Endothelial cell of umbilical vein (primary cell): ENCODE results near the gene BIRC6. TPM values are rescaled to one million over a fixed set of nuclear protein-coding genes. Genes with fewer than 3 reads are reported as not detected.

Experiments
- BruUV-seq: library from RNA; stranded (reverse); fragments of 400-500 nt; replicated peaks from 2 replicates; lab custom pipeline; 2021; lab: Mats Ljungman, UMichigan
- CTCF ChIA-PET: fragments of 300-600, 350-600 bp; sonication (Branson Sonifier 250); formaldehyde crosslinking; loops from one replicate; lab custom pipeline; 2021; ENCODE audit warnings: antibody characterized with exemption, inconsistent platforms; lab: Charles Lee
- POLR2A ChIA-PET: fragments of 300-600, 350-600 bp; sonication (Branson Sonifier 250); formaldehyde crosslinking; loops from one replicate; lab custom pipeline; 2021; ENCODE audit warnings: antibody characterized with exemption, inconsistent platforms; lab: Charles Lee
- DNase-seq: peaks from one replicate; pipeline ENCODE4 v3.0.0-alpha.2; 2011; ENCODE audit warnings: low read depth, low spot score
- FAIRE-seq: peaks from 2 replicates; lab custom pipeline; 2011; peaks lifted over from hg19 to GRCh38; lab: Jason Lieb, UNC
- H2AFZ ChIP-seq: 2 replicates; pipeline ENCODE4 v1.6.0; 2012; ENCODE audit warnings: low read depth, low read length, control low read depth, inconsistent platforms
- H3K27ac ChIP-seq: 2 replicates; pipeline ENCODE4 v1.5.1; 2011; ENCODE audit warnings: low read depth, mild to moderate bottlenecking, control low read depth, low read length, moderate library complexity; ENCODE audit not compliant: insufficient read depth
- H3K27me3 ChIP-seq, 2 experiments: 2 replicates each; pipeline versions ENCODE4 v1.6.0 to v1.6.1; 2011; ENCODE audit warnings: low read length in 2 of 2, mixed read lengths in 1 of 2; ENCODE audit not compliant: control insufficient read depth in 2 of 2, insufficient read depth in 2 of 2
- H3K36me3 ChIP-seq, 2 experiments: 2 replicates in 1 of 2; 3 replicates in 1 of 2; pipeline ENCODE4 v1.5.1; 2011; ENCODE audit warnings: low read length in 2 of 2, mild to moderate bottlenecking in 1 of 2, moderate library complexity in 1 of 2; ENCODE audit not compliant: control insufficient read depth in 2 of 2, insufficient read depth in 2 of 2; ENCODE audit errors: extremely low read depth in 1 of 2
- H3K4me1 ChIP-seq: 3 replicates; pipeline ENCODE4 v1.5.1; 2011; ENCODE audit warnings: mild to moderate bottlenecking, low read length; ENCODE audit not compliant: control insufficient read depth, insufficient read depth; ENCODE audit errors: extremely low read depth
- H3K4me2 ChIP-seq: 2 replicates; pipeline ENCODE4 v1.6.1; 2011; ENCODE audit warnings: low read length, control low read depth, mixed read lengths; ENCODE audit not compliant: insufficient read depth
- H3K4me3 ChIP-seq, 3 experiments: fragments of 200-600 bp in 1 of 3; sonication (generic), shearing (Covaris generic) in 1 of 3; replicated peaks in 1 of 3; 2 replicates each; pipeline ENCODE4 v1.5.1; 2011 to 2016; ENCODE audit warnings: control low read depth in 3 of 3, low read length in 3 of 3, mild to moderate bottlenecking in 2 of 3, inconsistent platforms in 1 of 3, low read depth in 1 of 3, moderate library complexity in 1 of 3; ENCODE audit not compliant: insufficient read depth in 1 of 3
- H3K79me2 ChIP-seq: 2 replicates; pipeline ENCODE4 v1.6.0; 2012; ENCODE audit warnings: low read length, inconsistent platforms; ENCODE audit not compliant: control insufficient read depth, insufficient read depth
- H3K9ac ChIP-seq: replicated peaks from 2 replicates; pipeline ENCODE3; 2011; ENCODE audit warnings: low read length, control low read depth; ENCODE audit not compliant: insufficient read depth; ENCODE audit errors: extremely low read depth
- H3K9me1 ChIP-seq: replicated peaks from 3 replicates; pipeline ENCODE4 v1.6.0; 2011; ENCODE audit warnings: mild to moderate bottlenecking, low read length; ENCODE audit not compliant: control insufficient read depth, insufficient read depth; ENCODE audit errors: extremely low read depth
- H3K9me3 ChIP-seq: replicated peaks from 2 replicates; pipeline ENCODE4 v1.5.1; 2012; ENCODE audit warnings: low read length, inconsistent platforms; ENCODE audit not compliant: control insufficient read depth, insufficient read depth
- H4K20me1 ChIP-seq: replicated peaks from 2 replicates; pipeline ENCODE3; 2011; ENCODE audit warnings: mild to moderate bottlenecking, low read length; ENCODE audit not compliant: control insufficient read depth, insufficient read depth; ENCODE audit errors: extremely low read depth
- EZH2 ChIP-seq: IDR thresholded peaks from 2 replicates; pipeline ENCODE4 v1.6.1; 2012; ENCODE audit warnings: borderline replicate concordance, low read depth, mild to moderate bottlenecking, moderate library complexity, low read length, inconsistent platforms; ENCODE audit not compliant: severe bottlenecking
- FOS ChIP-seq: IDR thresholded peaks from 2 replicates; pipeline ENCODE4 v1.6.1; 2011; ENCODE audit warnings: mild to moderate bottlenecking, low read length, moderate library complexity, borderline replicate concordance; ENCODE audit not compliant: insufficient read depth
- GATA2 ChIP-seq: IDR thresholded peaks from 2 replicates; pipeline ENCODE4 v1.7.0; 2011; ENCODE audit warnings: low read depth, mild to moderate bottlenecking, moderate library complexity, mixed read lengths, low read length; ENCODE audit not compliant: insufficient read length, insufficient read depth
- JUN ChIP-seq: IDR thresholded peaks from 2 replicates; pipeline ENCODE4 v1.6.1; 2011; ENCODE audit warnings: borderline replicate concordance, low read depth; ENCODE audit not compliant: insufficient read length, insufficient read depth
- MYC ChIP-seq: IDR thresholded peaks from one replicate; pipeline ENCODE4 v1.6.1; 2011; ENCODE audit warnings: mild to moderate bottlenecking, low read depth, low read length
- POLR2A ChIP-seq: IDR thresholded peaks from 2 replicates; pipeline ENCODE4 v1.6.1; 2012; ENCODE audit warnings: low read depth, mild to moderate bottlenecking, control low read depth, low read length
- POLR2AphosphoS5 ChIP-seq: IDR thresholded peaks from 2 replicates; pipeline ENCODE4 v1.6.1; 2012; ENCODE audit warnings: low read depth, mild to moderate bottlenecking, control low read depth, low read length, moderate library complexity; ENCODE audit not compliant: insufficient read depth
- dilution Hi-C: fragments of 300-500 bp; cut with MboI; formaldehyde crosslinking; loops from one replicate; pipeline ENCODE4 v1.15.0; 2019; ENCODE audit warnings: low sequenced_read_pairs; ENCODE audit not compliant: extremely low pct_ligation_motif_present
- intact Hi-C: fragments of 100-400 bp; cut with micrococcal nuclease; formaldehyde crosslinking; loops from one replicate; pipeline ENCODE4 v1.10.0; 2022
- polyA plus RNA-seq, 4 experiments: library from polyadenylated mRNA; depleted of rRNA in 3 of 4; stranded (reverse) in 3 of 4; unstranded in 1 of 4; fragments of >200 nt; gene quantifications; 2 replicates each; pipeline versions ENCODE4 v1.2.1 to v1.2.3, GENCODE V29; 2011 to 2012; ENCODE audit warnings: missing spikeins in 1 of 4
- total RNA-seq: library from RNA; stranded (reverse); gene quantifications from 2 replicates; pipeline ENCODE4 v1.2.3, GENCODE V29; 2021
- TF ChIP-seq, protein P1 (sequence below), 2 donors: IDR thresholded peaks; 1 replicate in 1 of 2; 2 replicates in 1 of 2; pipeline ENCODE4 v1.5.1; 2011; ENCODE audit warnings: low read length in 2 of 2, mild to moderate bottlenecking in 2 of 2, moderate library complexity in 2 of 2, control low read depth in 1 of 2, inconsistent platforms in 1 of 2, low read depth in 1 of 2; ENCODE audit not compliant: insufficient read depth in 1 of 2; ENCODE audit errors: extremely low read depth in 1 of 2
- TF ChIP-seq, protein P2 (sequence below): IDR thresholded peaks from 2 replicates; pipeline ENCODE4 v1.6.1; 2011; ENCODE audit not compliant: insufficient read depth, insufficient read length

The BIRC6 gene
- total and polyA plus RNA-seq, 2 donors (not counting 3 experiments of a cell fraction or from before 2014, with no cell fraction given): 34.2 to 83.1 TPM

DNA sequence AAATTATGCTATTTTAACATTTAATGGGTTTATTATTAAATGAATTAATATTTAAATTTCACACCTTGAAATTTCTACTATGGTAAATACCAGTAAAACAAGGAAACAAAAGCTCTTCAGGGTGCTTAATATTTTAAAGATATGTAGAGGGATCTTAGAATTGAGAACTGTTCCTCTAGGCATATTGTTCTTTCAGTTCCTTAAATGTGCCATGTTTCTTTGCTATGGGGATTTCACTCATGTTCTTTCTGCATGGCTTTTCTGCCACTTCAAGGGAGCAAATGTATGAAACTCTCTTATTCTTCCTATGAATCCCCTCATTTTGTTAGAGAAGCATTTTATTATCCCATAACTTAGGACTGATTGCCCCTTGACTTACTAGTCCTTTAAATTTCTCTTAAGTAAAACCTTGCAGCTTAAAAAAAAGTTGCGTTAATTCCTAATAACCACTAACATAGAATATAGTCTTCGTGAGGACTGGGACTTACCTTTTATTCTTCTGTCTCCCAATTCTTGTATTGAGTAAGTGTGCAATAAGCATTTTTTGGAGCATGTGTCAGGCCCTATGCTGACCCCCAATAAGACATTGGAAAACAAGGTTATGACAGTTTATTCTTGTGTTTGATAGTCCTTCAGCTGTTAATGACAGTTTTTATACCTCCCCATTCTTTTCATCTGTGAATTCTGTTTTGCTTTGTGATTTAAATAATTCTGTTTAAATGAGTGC is 95.7 kb downstream of the BIRC6 start:
- no TSS peak for BruUV-seq
- CTCF ChIA-PET: interaction anchor here (1.2 to 1.9 kb wide), 3 partner anchors 11 to 23 kb away, joined by 5 to 12 read pairs (median 6); no protein-coding TSS in a partner anchor
- Histone ChIP-seq H3K9me3 (no peaks in the 10 kb centered on the region), H3K27me3 (no peaks in the 10 kb centered on the region), H3K9ac (no peak overlapping the region), H3K27ac (no peak overlapping the region), H4K20me1 (no peaks in the 10 kb centered on the region), H3K4me3 (no peak overlapping the region), H3K4me2 (no peak overlapping the region), H2AFZ (no peak overlapping the region), H3K79me2 (peaks cover 7% of the 10 kb centered on the region), H3K9me1 (no peaks in the 10 kb centered on the region), H3K36me3 (no peaks in the 10 kb centered on the region), H3K4me1 (peaks cover 6% of the 10 kb centered on the region)
- POLR2A ChIA-PET: no interaction called here
- dilution Hi-C loops: no loop called here
- FAIRE-seq (no peak), DNase-seq (peak; percentile 3)
- TF ChIP-seq, protein P1, sequence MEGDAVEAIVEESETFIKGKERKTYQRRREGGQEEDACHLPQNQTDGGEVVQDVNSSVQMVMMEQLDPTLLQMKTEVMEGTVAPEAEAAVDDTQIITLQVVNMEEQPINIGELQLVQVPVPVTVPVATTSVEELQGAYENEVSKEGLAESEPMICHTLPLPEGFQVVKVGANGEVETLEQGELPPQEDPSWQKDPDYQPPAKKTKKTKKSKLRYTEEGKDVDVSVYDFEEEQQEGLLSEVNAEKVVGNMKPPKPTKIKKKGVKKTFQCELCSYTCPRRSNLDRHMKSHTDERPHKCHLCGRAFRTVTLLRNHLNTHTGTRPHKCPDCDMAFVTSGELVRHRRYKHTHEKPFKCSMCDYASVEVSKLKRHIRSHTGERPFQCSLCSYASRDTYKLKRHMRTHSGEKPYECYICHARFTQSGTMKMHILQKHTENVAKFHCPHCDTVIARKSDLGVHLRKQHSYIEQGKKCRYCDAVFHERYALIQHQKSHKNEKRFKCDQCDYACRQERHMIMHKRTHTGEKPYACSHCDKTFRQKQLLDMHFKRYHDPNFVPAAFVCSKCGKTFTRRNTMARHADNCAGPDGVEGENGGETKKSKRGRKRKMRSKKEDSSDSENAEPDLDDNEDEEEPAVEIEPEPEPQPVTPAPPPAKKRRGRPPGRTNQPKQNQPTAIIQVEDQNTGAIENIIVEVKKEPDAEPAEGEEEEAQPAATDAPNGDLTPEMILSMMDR (IDR thresholded peaks at IDR 0.05; ENCODE audit: extremely low read depth in 1 of 2, insufficient read depth in 1 of 2, low read depth in 1 of 2, low read length in 2 of 2): no peak
- TF ChIP-seq GATA2: no peak
- no peak for TF ChIP-seq JUN
- no peak for TF ChIP-seq EZH2
- TF ChIP-seq POLR2A: no peak
- no peak for TF ChIP-seq MYC
- TF ChIP-seq POLR2AphosphoS5: no peak
- TF ChIP-seq FOS: no peak
- TF ChIP-seq, protein P2, sequence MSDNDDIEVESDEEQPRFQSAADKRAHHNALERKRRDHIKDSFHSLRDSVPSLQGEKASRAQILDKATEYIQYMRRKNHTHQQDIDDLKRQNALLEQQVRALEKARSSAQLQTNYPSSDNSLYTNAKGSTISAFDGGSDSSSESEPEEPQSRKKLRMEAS: no peak
- intact Hi-C loops: no loop called here
